Progenitor cell of endocrine pancreas (in vitro differentiated cells): ENCODE results near the gene MAP1LC3A. TPM values are rescaled to one million over a fixed set of nuclear protein-coding genes. Genes with fewer than 3 reads are reported as not detected.

Experiments used
- DNase-seq: peaks from one replicate; pipeline ENCODE4 v3.0.0; 2021; ENCODE audit warnings: low spot score; ENCODE audit not compliant: unreplicated experiment
- H3K27ac Mint-ChIP-seq: 2 replicates; pipeline ENCODE4 v1.8.0; 2021; ENCODE audit warnings: mild to moderate bottlenecking, moderate library complexity, mixed read lengths
- H3K27me3 Mint-ChIP-seq: 2 replicates; pipeline ENCODE4 v1.8.0; 2021; ENCODE audit warnings: mixed read lengths
- H3K36me3 Mint-ChIP-seq: 2 replicates; pipeline ENCODE4 v1.8.0; 2022; ENCODE audit warnings: mixed read lengths; ENCODE audit not compliant: insufficient read depth
- H3K4me1 Mint-ChIP-seq: 2 replicates; pipeline ENCODE4 v1.8.0; 2021; ENCODE audit warnings: low read depth, mixed read lengths
- H3K4me3 Mint-ChIP-seq: 2 replicates; pipeline ENCODE4 v1.8.0; 2021; ENCODE audit warnings: low read depth, mild to moderate bottlenecking, moderate library complexity, mixed read lengths
- H3K9me3 Mint-ChIP-seq: 2 replicates; pipeline ENCODE4 v1.8.0; 2021; ENCODE audit warnings: low read depth, mixed read lengths
- total RNA-seq: library from RNA; stranded (reverse); gene quantifications from 2 replicates; pipeline ENCODE4 v1.2.1, GENCODE V29; 2021
- TF ChIP-seq, protein P1 (sequence below): fragments of 200-600 bp; sonication (generic); IDR thresholded peaks from one replicate; pipeline ENCODE4 v1.5.0; 2021; ENCODE audit warnings: antibody characterized with exemption, mild to moderate bottlenecking; ENCODE audit not compliant: unreplicated experiment

The MAP1LC3A gene
- total RNA-seq, 1 donor from 2014 or later = 52.8 TPM

DNA sequence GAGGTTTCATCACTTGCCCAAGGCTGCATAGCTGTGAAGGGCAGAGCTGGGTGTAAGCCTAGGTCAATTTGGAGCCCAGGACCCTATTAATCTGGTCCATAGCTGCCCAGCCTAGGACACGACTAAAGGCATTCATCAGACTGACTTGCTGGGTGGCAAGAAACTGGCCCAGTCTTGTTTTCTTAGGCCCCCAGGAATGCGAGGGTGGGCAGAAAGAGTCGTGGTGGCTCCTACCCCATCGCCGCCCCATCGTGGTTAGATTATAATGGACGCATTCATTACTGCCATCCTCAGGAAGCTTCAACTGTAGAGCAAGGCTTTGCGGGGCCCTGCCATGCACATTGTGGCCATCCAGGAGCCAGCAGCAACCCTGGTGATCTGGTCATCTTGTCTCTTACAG, 26.2 kb upstream of the MAP1LC3A start:
- H3K4me3 Mint-ChIP-seq = no peak overlapping the region
- peaks cover 35% of the 10 kb centered on the region for H3K36me3 Mint-ChIP-seq

DNA sequence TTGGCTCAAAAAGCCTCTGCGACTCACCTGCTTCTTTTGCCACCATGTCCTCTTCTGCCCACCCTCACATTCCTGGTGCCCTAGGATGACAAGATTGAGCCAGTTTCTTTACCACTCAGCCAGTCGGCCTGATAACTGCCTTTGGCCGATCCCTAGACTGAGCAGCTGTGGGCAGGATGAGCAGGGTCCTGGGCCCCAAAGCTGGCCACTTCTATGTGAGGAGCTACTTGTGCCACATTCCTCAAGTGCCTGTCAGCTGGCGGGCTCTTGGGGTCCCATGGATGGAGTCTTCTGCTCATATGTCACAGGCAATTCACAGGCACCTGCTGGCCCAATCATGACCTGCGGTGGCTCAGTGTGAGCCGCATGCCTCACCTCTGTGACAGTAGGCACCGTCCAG, 25.8 kb upstream of the MAP1LC3A start:
- Mint-ChIP-seq H3K4me3 (no peak overlapping the region), H3K27me3 (no peaks in the 10 kb centered on the region), H3K27ac (no peak overlapping the region), H3K4me1 (no peaks in the 10 kb centered on the region), H3K9me3 (no peaks in the 10 kb centered on the region), H3K36me3 (peaks cover 36% of the 10 kb centered on the region)
- TF ChIP-seq, protein P1, sequence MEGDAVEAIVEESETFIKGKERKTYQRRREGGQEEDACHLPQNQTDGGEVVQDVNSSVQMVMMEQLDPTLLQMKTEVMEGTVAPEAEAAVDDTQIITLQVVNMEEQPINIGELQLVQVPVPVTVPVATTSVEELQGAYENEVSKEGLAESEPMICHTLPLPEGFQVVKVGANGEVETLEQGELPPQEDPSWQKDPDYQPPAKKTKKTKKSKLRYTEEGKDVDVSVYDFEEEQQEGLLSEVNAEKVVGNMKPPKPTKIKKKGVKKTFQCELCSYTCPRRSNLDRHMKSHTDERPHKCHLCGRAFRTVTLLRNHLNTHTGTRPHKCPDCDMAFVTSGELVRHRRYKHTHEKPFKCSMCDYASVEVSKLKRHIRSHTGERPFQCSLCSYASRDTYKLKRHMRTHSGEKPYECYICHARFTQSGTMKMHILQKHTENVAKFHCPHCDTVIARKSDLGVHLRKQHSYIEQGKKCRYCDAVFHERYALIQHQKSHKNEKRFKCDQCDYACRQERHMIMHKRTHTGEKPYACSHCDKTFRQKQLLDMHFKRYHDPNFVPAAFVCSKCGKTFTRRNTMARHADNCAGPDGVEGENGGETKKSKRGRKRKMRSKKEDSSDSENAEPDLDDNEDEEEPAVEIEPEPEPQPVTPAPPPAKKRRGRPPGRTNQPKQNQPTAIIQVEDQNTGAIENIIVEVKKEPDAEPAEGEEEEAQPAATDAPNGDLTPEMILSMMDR = no peak
- no peak for DNase-seq

More for the DNA sequence above, 26.2 kb upstream of the MAP1LC3A start:
- H3K27me3 Mint-ChIP-seq = no peaks in the 10 kb centered on the region
- no peak overlapping the region for H3K27ac Mint-ChIP-seq
- no peak for DNase-seq
- no peaks in the 10 kb centered on the region for H3K4me1 Mint-ChIP-seq
- TF ChIP-seq, protein P1 = no peak
- H3K9me3 Mint-ChIP-seq = no peaks in the 10 kb centered on the region

DNA sequence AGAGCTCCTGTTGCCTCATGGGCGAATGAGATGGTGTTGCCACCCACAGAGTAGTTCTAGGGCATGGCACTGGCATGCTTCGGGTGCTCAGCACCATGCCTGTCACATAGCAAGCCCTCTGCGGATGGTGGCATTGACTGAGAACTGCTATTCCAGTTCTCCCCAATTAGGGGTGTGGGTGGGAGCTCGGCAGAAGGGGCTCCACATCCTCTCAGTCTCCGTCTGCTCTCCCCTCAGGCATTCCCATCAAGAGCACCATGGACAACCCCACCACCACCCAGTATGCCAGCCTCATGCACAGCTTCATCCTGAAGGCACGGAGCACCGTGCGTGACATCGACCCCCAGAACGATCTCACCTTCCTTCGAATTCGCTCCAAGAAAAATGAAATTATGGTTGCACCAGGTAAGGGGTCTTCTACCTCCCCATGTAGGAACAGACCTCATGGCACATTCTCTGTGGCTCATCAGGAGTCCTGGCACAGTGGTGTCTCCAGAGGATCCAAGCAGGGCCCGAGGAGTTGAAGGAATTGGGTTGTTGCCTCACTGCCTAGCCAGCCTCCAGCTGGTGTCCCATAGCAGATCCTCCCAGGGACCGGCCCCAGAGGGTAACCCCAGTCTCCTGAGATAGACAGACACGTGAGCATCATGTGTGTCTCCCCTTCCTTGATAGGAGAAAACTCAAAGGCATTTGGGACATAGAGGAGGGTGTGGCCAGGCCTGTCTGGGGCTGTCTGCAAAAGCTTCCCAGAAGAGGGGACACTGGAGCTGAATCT, 23.9 kb upstream of the MAP1LC3A start:
- no peak overlapping the region for H3K4me3 Mint-ChIP-seq
- no peaks in the 10 kb centered on the region for H3K27me3 Mint-ChIP-seq
- peaks cover 38% of the 10 kb centered on the region for H3K36me3 Mint-ChIP-seq
- H3K27ac Mint-ChIP-seq = peak overlapping the region; percentile 73
- no peak for DNase-seq
- TF ChIP-seq, protein P1 = no peak
- no peaks in the 10 kb centered on the region for H3K4me1 Mint-ChIP-seq
- no peaks in the 10 kb centered on the region for H3K9me3 Mint-ChIP-seq

DNA sequence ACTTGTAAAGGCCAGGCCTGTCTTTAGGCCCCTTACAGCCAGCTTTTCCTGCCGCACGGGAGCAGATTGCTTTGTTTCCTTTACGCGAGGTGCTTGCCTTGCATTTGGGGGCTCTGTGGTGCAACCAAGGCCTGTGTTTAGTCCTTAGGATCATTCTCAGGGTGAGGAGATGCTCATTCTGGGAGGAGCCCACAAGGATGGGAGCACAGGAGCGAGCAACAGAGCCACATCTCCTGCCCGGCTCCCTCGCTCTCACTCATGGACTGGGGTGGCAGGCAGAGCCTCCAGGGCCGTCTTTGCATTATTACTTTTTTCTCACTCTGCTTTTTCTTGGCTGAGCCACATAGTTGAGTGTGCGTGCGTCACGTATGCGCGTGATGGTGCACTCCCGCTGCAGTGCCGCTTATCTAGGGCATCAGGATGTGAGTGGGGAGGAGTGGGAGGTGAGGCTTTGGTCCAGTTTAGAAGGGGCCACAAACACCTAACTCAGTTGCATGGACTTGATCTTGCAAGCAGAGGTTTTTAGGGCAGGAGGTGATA, 23.1 kb upstream of the MAP1LC3A start:
- TF ChIP-seq, protein P1 = no peak

DNA sequence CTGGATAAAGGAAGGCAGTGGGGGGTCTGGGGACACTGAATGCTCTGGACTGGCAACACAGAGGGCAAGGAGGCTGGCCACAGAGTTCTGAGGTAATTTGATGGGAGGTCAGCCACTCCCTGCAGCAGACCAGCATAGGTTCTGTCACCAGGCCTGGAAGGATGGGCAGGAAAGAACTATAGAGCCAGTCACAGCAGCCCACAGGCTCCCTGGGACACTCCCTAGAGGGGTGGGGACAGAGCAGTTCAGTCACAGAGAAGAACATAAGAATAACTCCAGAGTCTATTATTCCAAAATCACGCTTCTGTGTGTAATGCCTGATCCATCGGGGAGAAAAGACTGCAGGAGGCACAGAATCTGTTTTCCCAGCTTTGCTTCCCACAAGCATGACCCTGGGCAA, 22.7 kb upstream of the MAP1LC3A start:
- no peak for DNase-seq
- H3K27ac Mint-ChIP-seq = no peak overlapping the region
- TF ChIP-seq, protein P1 = no peak
- H3K9me3 Mint-ChIP-seq = no peaks in the 10 kb centered on the region
- H3K27me3 Mint-ChIP-seq = no peaks in the 10 kb centered on the region
- H3K4me1 Mint-ChIP-seq = no peaks in the 10 kb centered on the region
- H3K4me3 Mint-ChIP-seq = no peak overlapping the region
- peaks cover 43% of the 10 kb centered on the region for H3K36me3 Mint-ChIP-seq

More for the DNA sequence above, 23.1 kb upstream of the MAP1LC3A start:
- Mint-ChIP-seq H3K4me3 (no peak overlapping the region), H3K27ac (no peak overlapping the region), H3K36me3 (peaks cover 40% of the 10 kb centered on the region), H3K9me3 (no peaks in the 10 kb centered on the region), H3K4me1 (no peaks in the 10 kb centered on the region), H3K27me3 (no peaks in the 10 kb centered on the region)
- no peak for DNase-seq
